Renal cortical epithelial cell (primary cell): ENCODE data around the gene ZNF385A. TPM values are rescaled to one million over a fixed set of nuclear protein-coding genes. Genes with fewer than 3 reads are reported as not detected.

Source experiments
- DNase-seq: peaks from one replicate; pipeline ENCODE4 v3.0.0-alpha.2; 2011; ENCODE audit warnings: low read depth
- total RNA-seq: library from RNA; depleted of rRNA; stranded (reverse); fragments of >200 nt; gene quantifications from 2 replicates; pipeline ENCODE4 v1.2.3, GENCODE V29; 2014

Gene ZNF385A
- total RNA-seq, 1 donor from 2014 or later, result 10.2 TPM

- no peak for DNase-seq
Measured at GRCh38 chr12:54373649-54374561, 10.6 kb downstream of the ZNF385A start.

- no peak for DNase-seq
Measured at GRCh38 chr12:54372113-54372806, 12.3 kb downstream of the ZNF385A start.

- DNase-seq, result peak; percentile 66
Measured at GRCh38 chr12:54371328-54372112, 13.0 kb downstream of the ZNF385A start.

GRCh38 chr12:54370171-54370730 lies 14.3 kb downstream of the ZNF385A start:
- peak; percentile 64 for DNase-seq

GRCh38 chr12:54369597-54370131 lies 14.9 kb downstream of the ZNF385A start:
- no peak for DNase-seq

- peak; percentile 73 for DNase-seq
Measured at GRCh38 chr12:54368709-54369596, 15.6 kb downstream of the ZNF385A start.

- DNase-seq, result no peak
Measured at GRCh38 chr12:54368025-54368708, 16.4 kb downstream of the ZNF385A start.

GRCh38 chr12:54364413-54364812 lies 20.1 kb downstream of the ZNF385A start, which contains the start of gene GPR84:
Gene GPR84, minus strand, starts transcription at chr12:54364486. Its CDS starts 635 bp downstream, at chr12:54363851.
- no peak for DNase-seq

GRCh38 chr12:54363618-54364017 lies 20.9 kb downstream of the ZNF385A start:
- DNase-seq, result no peak

- no peak for DNase-seq
Measured at GRCh38 chr12:54363047-54363446, 21.5 kb downstream of the ZNF385A start.

- DNase-seq, result peak; percentile 78
Measured at GRCh38 chr12:54360717-54361456, 23.6 kb downstream of the ZNF385A start.

GRCh38 chr12:54359762-54360351 lies 24.7 kb downstream of the ZNF385A start:
- no peak for DNase-seq

GRCh38 chr12:54358945-54359761 lies 25.4 kb downstream of the ZNF385A start:
- peak; percentile 99 for DNase-seq

- DNase-seq, result no peak
Measured at GRCh38 chr12:54358191-54358944, 26.2 kb downstream of the ZNF385A start.

GRCh38 chr12:54357506-54358190 lies 26.9 kb downstream of the ZNF385A start:
- no peak for DNase-seq

- DNase-seq, result no peak
Measured at GRCh38 chr12:54356951-54357356, 27.6 kb downstream of the ZNF385A start.
